Measurements from ENCODE around the gene AFAP1L1.
"Not testable (repeated sequence)": the region's sequence is repeated elsewhere in the genome, so short reads cannot be mapped to it uniquely, and the experiment has no call there.

The AFAP1L1 gene

GRCh38 chr5:149261246-149261645, 10.4 kb upstream of the AFAP1L1 start:
- no peak for DNase-seq (ENCODE audit: low spot score)

- DNase-seq (ENCODE audit: low spot score), result no peak
Measured at GRCh38 chr5:149262315-149262714, 9.3 kb upstream of the AFAP1L1 start.

GRCh38 chr5:149264439-149265067, 7.1 kb upstream of the AFAP1L1 start:
- peak; percentile 58 for DNase-seq (ENCODE audit: low spot score)

GRCh38 chr5:149265068-149265465, 6.6 kb upstream of the AFAP1L1 start:
- no peak for DNase-seq (ENCODE audit: low spot score)

- no peak for DNase-seq (ENCODE audit: low spot score)
Measured at GRCh38 chr5:149265597-149265996, 6.1 kb upstream of the AFAP1L1 start.

GRCh38 chr5:149267241-149267973, 4.3 kb upstream of the AFAP1L1 start:
- DNase-seq (ENCODE audit: low spot score), result no peak

- DNase-seq (ENCODE audit: low spot score), result peak; percentile 54
Measured at GRCh38 chr5:149268928-149269557, 2.6 kb upstream of the AFAP1L1 start.

- DNase-seq (ENCODE audit: low spot score), result no peak
Measured at GRCh38 chr5:149271195-149271715, 404 bp upstream of the AFAP1L1 start.

- DNase-seq (ENCODE audit: low spot score), result not testable (repeated sequence)
Measured at GRCh38 chr5:149272781-149273180, 1.1 kb downstream of the AFAP1L1 start.

- no peak for DNase-seq (ENCODE audit: low spot score)
Measured at GRCh38 chr5:149273237-149273636, 1.6 kb downstream of the AFAP1L1 start.

- no peak for DNase-seq (ENCODE audit: low spot score)
Measured at GRCh38 chr5:149273950-149274349, 2.3 kb downstream of the AFAP1L1 start.

GRCh38 chr5:149274939-149275338, 3.3 kb downstream of the AFAP1L1 start:
- no peak for DNase-seq (ENCODE audit: low spot score)

- DNase-seq (ENCODE audit: low spot score), result no peak
Measured at GRCh38 chr5:149277801-149278200, 6.1 kb downstream of the AFAP1L1 start.

- DNase-seq (ENCODE audit: low spot score), result no peak
Measured at GRCh38 chr5:149278451-149279210, 7.0 kb downstream of the AFAP1L1 start.

- DNase-seq (ENCODE audit: low spot score), result no peak
Measured at GRCh38 chr5:149279661-149280060, 8.0 kb downstream of the AFAP1L1 start.

GRCh38 chr5:149280124-149280523, 8.5 kb downstream of the AFAP1L1 start:
- no peak for DNase-seq (ENCODE audit: low spot score)

GRCh38 chr5:149280802-149281201, 9.1 kb downstream of the AFAP1L1 start:
- DNase-seq (ENCODE audit: low spot score), result no peak

- no peak for DNase-seq (ENCODE audit: low spot score)
Measured at GRCh38 chr5:149282027-149282965, 10.6 kb downstream of the AFAP1L1 start.

- no peak for DNase-seq (ENCODE audit: low spot score)
Measured at GRCh38 chr5:149282966-149283332, 11.3 kb downstream of the AFAP1L1 start.

GRCh38 chr5:149283626-149284480, 12.2 kb downstream of the AFAP1L1 start:
- no peak for DNase-seq (ENCODE audit: low spot score)
